ENCODE data around the gene TIAM2. TPM values are rescaled to one million over a fixed set of nuclear protein-coding genes. Genes with fewer than 3 reads are reported as not detected.
"Not testable (repeated sequence)": the region's sequence is repeated elsewhere in the genome, so short reads cannot be mapped to it uniquely, and the experiment has no call there.

TIAM2 gene
- total RNA-seq, 2 donors from 2014 or later, result 7.8 to 11.2 TPM

- intact Hi-C loops (cut with DNase I), result no loop called here
- no peak for DNase-seq (ENCODE audit: low spot score)
Measured at GRCh38 chr6:155014670-155015300, 19.7 kb downstream of the TIAM2 start.

- intact Hi-C loops (cut with DNase I); DNase-seq (ENCODE audit: low spot score): not testable (repeated sequence)
Measured at GRCh38 chr6:155018415-155018814, 23.3 kb downstream of the TIAM2 start.

GRCh38 chr6:155021680-155022079 is 26.6 kb downstream of the TIAM2 start:
- intact Hi-C loops (cut with DNase I), result no loop called here

GRCh38 chr6:155022721-155023120 is 27.6 kb downstream of the TIAM2 start:
- intact Hi-C loops (cut with DNase I), result no loop called here

More at GRCh38 chr6:155021680-155022079, 26.6 kb downstream of the TIAM2 start:
- DNase-seq (ENCODE audit: low spot score), result no peak

GRCh38 chr6:155023717-155024116 is 28.6 kb downstream of the TIAM2 start:
- no peak for DNase-seq (ENCODE audit: low spot score)
- intact Hi-C loops (cut with DNase I), result no loop called here

More at GRCh38 chr6:155022721-155023120, 27.6 kb downstream of the TIAM2 start:
- DNase-seq (ENCODE audit: low spot score), result no peak

- intact Hi-C loops (cut with DNase I), result no loop called here
- no peak for DNase-seq (ENCODE audit: low spot score)
Measured at GRCh38 chr6:155024391-155025027, 29.4 kb downstream of the TIAM2 start.

GRCh38 chr6:155026022-155026705 is 31.0 kb downstream of the TIAM2 start:
- no peak for DNase-seq (ENCODE audit: low spot score)
- intact Hi-C loops (cut with DNase I), result no loop called here

GRCh38 chr6:155026706-155027045 is 31.6 kb downstream of the TIAM2 start:
- intact Hi-C loops (cut with DNase I), result no loop called here
- DNase-seq (ENCODE audit: low spot score), result no peak

GRCh38 chr6:155030148-155030720 is 35.1 kb downstream of the TIAM2 start:
- DNase-seq (ENCODE audit: low spot score), result no peak
- intact Hi-C loops (cut with DNase I), result no loop called here

GRCh38 chr6:155031091-155031490 is 36.0 kb downstream of the TIAM2 start:
- no peak for DNase-seq (ENCODE audit: low spot score)
- intact Hi-C loops (cut with DNase I), result no loop called here

GRCh38 chr6:155033021-155033791 is 38.1 kb downstream of the TIAM2 start:
- intact Hi-C loops (cut with DNase I), result no loop called here
- DNase-seq (ENCODE audit: low spot score), result no peak

- DNase-seq (ENCODE audit: low spot score), result no peak
- intact Hi-C loops (cut with DNase I), result loop anchor here in 1 of 2 donors (5.0 kb wide), 1 partner anchor 1800 kb away; no protein-coding TSS in a partner anchor
Measured at GRCh38 chr6:155036907-155037306, 41.8 kb downstream of the TIAM2 start.

GRCh38 chr6:155038104-155038503 is 43.0 kb downstream of the TIAM2 start:
- DNase-seq (ENCODE audit: low spot score), result no peak
- intact Hi-C loops (cut with DNase I), result loop anchor here in 1 of 2 donors (5.0 kb wide), 1 partner anchor 1799 kb away; no protein-coding TSS in a partner anchor

GRCh38 chr6:155038527-155038926 is 43.4 kb downstream of the TIAM2 start:
- intact Hi-C loops (cut with DNase I), result loop anchor here in 1 of 2 donors (5.0 kb wide), 1 partner anchor 1799 kb away; no protein-coding TSS in a partner anchor
- no peak for DNase-seq (ENCODE audit: low spot score)

- intact Hi-C loops (cut with DNase I), result loop anchor here in 1 of 2 donors (5.0 kb wide), 1 partner anchor 1798 kb away; no protein-coding TSS in a partner anchor
- no peak for DNase-seq (ENCODE audit: low spot score)
Measured at GRCh38 chr6:155039618-155040017, 44.5 kb downstream of the TIAM2 start.

GRCh38 chr6:155040154-155040553 is 45.0 kb downstream of the TIAM2 start:
- DNase-seq (ENCODE audit: low spot score), result no peak
- intact Hi-C loops (cut with DNase I), result no loop called here

GRCh38 chr6:155040901-155041650 is 46.0 kb downstream of the TIAM2 start:
- intact Hi-C loops (cut with DNase I), result no loop called here
- no peak for DNase-seq (ENCODE audit: low spot score)

- intact Hi-C loops (cut with DNase I), result no loop called here
- DNase-seq (ENCODE audit: low spot score), result no peak
Measured at GRCh38 chr6:155041741-155042279, 46.7 kb downstream of the TIAM2 start.

Data from posterior vena cava (tissue), 2 donors.